GM18526 (cell line): ENCODE results near the gene SLC47A2.

Experiments used
- POLR2A ChIP-seq: IDR thresholded peaks from 3 replicates; pipeline ENCODE4 v1.6.1; 2011; ENCODE audit not compliant: insufficient read length; ENCODE audit errors: extremely low read depth

The SLC47A2 gene

GRCh38 chr17:19738757-19739156 lies 22.4 kb upstream of the SLC47A2 start:
- no peak for TF ChIP-seq POLR2A

GRCh38 chr17:19738073-19738449 lies 21.7 kb upstream of the SLC47A2 start:
- no peak for TF ChIP-seq POLR2A

DNA sequence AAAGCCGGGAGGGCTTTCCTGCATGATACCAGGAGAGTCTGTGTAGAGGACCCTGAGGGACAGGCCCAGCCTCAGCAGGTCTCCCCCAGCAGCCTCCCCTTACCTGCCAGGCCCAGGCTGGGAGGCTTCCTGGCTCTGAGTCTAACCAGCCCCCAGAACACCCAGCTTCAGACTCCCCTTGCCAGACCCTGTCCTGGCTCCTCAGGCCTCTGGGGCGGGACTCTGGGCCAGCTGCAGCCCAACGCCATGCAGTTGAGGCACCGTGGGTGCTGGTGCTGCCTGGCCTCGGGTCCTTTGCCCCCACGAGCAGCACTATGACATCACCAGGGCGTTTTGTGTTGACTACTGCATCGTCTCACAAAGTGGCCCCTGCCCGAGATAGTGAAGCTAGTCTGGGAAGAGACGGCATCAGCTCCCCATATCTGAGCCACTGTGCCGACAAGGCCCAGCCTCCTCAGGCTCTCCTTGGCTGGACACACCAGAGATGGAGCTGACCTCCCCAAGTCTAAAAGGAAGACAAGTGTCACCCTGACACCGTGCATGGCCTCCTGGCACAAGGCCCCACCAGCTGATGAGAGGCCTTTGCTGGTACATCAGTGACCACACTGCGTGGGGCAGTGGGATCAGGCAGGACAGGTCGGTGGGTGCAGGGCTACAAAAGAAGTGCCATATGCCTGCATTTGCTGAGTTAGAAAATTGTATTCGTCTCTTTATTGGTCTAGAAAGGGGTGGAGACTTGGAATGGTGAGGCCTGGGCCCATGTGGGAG lies 21.1 kb upstream of the SLC47A2 start:
- TF ChIP-seq POLR2A, result no peak

GRCh38 chr17:19736071-19736470 lies 19.7 kb upstream of the SLC47A2 start:
- TF ChIP-seq POLR2A, result no peak

GRCh38 chr17:19733953-19734526 lies 17.7 kb upstream of the SLC47A2 start:
- TF ChIP-seq POLR2A, result no peak

- no peak for TF ChIP-seq POLR2A
Observed at GRCh38 chr17:19731626-19732025, 15.2 kb upstream of the SLC47A2 start.

- TF ChIP-seq POLR2A, result no peak
Observed at GRCh38 chr17:19730843-19731242, 14.5 kb upstream of the SLC47A2 start.

DNA sequence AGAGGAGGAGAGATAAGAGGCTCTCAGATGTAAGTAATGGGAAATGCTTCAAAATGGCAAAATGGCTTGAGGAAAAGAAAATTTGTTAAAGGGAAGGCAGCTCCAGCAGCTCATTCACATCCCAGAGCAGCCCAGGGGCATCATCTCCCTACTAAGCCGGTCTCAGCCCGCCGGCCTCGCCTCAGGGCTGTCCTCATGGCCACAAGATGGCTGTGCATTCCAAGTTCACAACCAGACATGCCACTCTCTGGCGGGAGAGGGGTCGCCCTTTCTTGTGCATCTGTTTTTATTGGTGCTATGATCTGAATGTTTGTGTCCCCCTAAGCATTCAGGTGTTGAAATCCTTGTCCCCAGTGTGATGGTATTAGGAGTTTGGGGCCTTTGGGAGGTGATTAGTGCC lies 13.5 kb upstream of the SLC47A2 start:
- no peak for TF ChIP-seq POLR2A

GRCh38 chr17:19728084-19728495 lies 11.7 kb upstream of the SLC47A2 start:
- no peak for TF ChIP-seq POLR2A

GRCh38 chr17:19727501-19728078 lies 11.2 kb upstream of the SLC47A2 start:
- no peak for TF ChIP-seq POLR2A

DNA sequence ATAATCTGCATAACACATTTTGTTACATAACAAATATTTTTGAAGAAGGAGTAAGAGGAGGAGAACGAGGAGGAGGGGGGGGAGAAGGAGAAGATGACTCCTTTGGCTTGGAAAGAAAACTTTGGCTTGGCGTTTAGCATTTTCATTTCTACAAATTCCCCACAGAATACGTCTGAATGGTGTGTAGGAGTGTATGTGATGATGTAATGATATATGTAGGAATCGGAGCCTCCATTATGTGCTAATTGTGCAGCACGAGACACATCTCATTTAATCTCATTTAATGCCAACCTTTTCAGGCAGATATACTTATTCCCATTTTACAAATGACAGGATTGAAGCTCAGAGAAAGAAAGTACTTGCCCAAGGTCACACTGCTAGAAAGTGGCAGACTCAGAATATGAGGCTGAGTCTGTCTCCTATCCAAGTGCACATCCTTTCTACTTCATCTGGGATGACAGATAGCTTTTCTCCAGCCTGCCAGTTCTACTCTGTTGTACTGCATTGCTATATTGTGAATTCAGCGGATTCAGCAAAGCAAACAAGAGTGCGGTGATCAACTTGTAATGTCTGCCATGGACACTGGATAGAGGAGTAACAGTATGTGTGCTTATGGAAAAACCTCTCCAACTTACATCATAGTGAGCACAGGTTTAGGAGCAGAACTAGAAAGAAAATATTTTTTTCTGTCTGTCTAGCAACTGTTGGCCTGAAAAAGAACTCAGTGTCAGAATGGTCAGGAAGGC lies 10.4 kb upstream of the SLC47A2 start:
- TF ChIP-seq POLR2A, result no peak

DNA sequence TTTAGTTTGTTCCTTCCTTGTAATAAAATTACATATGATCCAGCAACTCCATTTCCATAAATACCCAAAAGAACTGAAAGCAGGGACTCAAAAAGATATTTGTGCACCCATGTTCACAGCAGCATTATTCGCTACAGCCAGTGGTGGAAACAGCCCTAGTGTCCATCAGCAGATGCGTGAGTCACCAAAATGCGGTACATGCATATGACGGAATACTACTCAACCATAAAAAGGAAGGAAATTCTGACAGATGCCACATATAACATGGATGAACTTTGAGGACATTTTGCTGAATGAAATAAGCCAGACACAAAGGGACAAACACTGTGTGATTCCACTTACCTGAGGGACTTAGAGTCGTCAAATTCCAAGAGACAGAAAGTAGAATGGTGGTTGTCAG lies 9.1 kb upstream of the SLC47A2 start:
- no peak for TF ChIP-seq POLR2A

GRCh38 chr17:19724501-19725420 lies 8.4 kb upstream of the SLC47A2 start:
- no peak for TF ChIP-seq POLR2A

- no peak for TF ChIP-seq POLR2A
Observed at GRCh38 chr17:19723964-19724363, 7.6 kb upstream of the SLC47A2 start.

GRCh38 chr17:19720631-19721426 lies 4.4 kb upstream of the SLC47A2 start:
- no peak for TF ChIP-seq POLR2A

DNA sequence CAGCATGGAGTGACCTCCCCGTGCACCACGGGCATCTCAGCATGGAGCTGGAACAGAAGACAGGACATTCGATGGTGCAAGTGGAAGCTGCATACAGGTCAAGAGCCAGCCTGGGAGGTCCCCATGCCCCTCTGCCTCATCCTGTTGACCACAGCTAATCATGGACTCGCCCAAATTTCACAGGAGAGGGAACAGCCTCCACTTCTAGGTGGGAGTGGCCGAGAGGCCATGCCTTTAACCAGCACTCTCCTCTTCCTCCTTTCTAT lies 3.8 kb upstream of the SLC47A2 start:
- TF ChIP-seq POLR2A, result no peak
